IMR-90 (cell line): Measurements from ENCODE around the gene ZNRF4. TPM values are rescaled to one million over a fixed set of nuclear protein-coding genes. Genes with fewer than 3 reads are reported as not detected.
A peak's percentile ranks its signal among the peaks of the same experiment; 100 is the strongest.

Experiments used
- ATAC-seq: fragments of 200-7000 bp; cut with Tn5 transposase; 2 replicates; pipeline ENCODE4 v1.9.1; 2020; ENCODE audit warnings: low read depth, mild to moderate bottlenecking, moderate library complexity
- BruUV-seq: library from RNA; stranded (reverse); fragments of 400-500 nt; replicated peaks from 2 replicates; lab custom pipeline; 2021; lab: Mats Ljungman, UMichigan
- CTCF ChIA-PET: fragments of 300-600 bp; formaldehyde crosslinking; extraction: SDS; loops from one replicate; lab custom pipeline; 2021; ENCODE audit warnings: antibody characterized with exemption; lab: Yijun Ruan, JAX
- POLR2A ChIA-PET: fragments of 300-600 bp; sonication (Branson Sonifier 250); formaldehyde crosslinking; loops from one replicate; lab custom pipeline; 2022; ENCODE audit warnings: antibody characterized with exemption; ENCODE audit not compliant: unreplicated experiment; lab: Charles Lee
- DNase-seq: peaks from one replicate; pipeline ENCODE4 v3.0.0; 2013
- H2AFZ ChIP-seq: replicated peaks from 2 replicates; pipeline ENCODE3; 2013; ENCODE audit warnings: low read length, mild to moderate bottlenecking; ENCODE audit not compliant: poor library complexity
- H2AK5ac ChIP-seq: 2 replicates; pipeline ENCODE4 v1.6.1; 2013; ENCODE audit warnings: low read depth, low read length, inconsistent platforms
- H2AK9ac ChIP-seq: replicated peaks from 2 replicates; pipeline ENCODE3; 2013; ENCODE audit warnings: mild to moderate bottlenecking, low read depth, low read length, moderate library complexity; ENCODE audit not compliant: poor library complexity
- H2BK120ac ChIP-seq: 2 replicates; pipeline ENCODE4 v1.6.1; 2013; ENCODE audit warnings: low read depth, low read length, inconsistent platforms
- H2BK15ac ChIP-seq: 3 replicates; pipeline ENCODE4 v1.6.1; 2013; ENCODE audit warnings: low read depth, low read length, inconsistent platforms
- H2BK20ac ChIP-seq: 2 replicates; pipeline ENCODE4 v1.6.1; 2013; ENCODE audit warnings: low read depth, mild to moderate bottlenecking, inconsistent platforms, low read length, moderate library complexity
- H2BK5ac ChIP-seq: 2 replicates; pipeline ENCODE4 v1.6.1; 2013; ENCODE audit warnings: mild to moderate bottlenecking, low read depth, low read length, inconsistent platforms; ENCODE audit not compliant: poor library complexity, severe bottlenecking
- H3K14ac ChIP-seq: replicated peaks from 2 replicates; pipeline ENCODE4 v1.6.1; 2013; ENCODE audit warnings: low read depth, low read length, inconsistent platforms
- H3K18ac ChIP-seq: 2 replicates; pipeline ENCODE4 v1.6.1; 2013; ENCODE audit warnings: low read depth, low read length, control low read depth
- H3K23ac ChIP-seq: 2 replicates; pipeline ENCODE4 v1.6.1; 2013; ENCODE audit warnings: low read depth, low read length, inconsistent platforms
- H3K27ac ChIP-seq: 2 replicates; pipeline ENCODE4 v1.5.1; 2013; ENCODE audit warnings: mild to moderate bottlenecking, control low read depth, low read length; ENCODE audit not compliant: insufficient read depth
- H3K27me3 ChIP-seq: 2 replicates; pipeline ENCODE4 v1.6.1; 2013; ENCODE audit warnings: low read length; ENCODE audit not compliant: control insufficient read depth, insufficient read depth
- H3K36me3 ChIP-seq: 2 replicates; pipeline ENCODE4 v1.6.1; 2013; ENCODE audit warnings: low read length, mixed read lengths; ENCODE audit not compliant: control insufficient read depth, insufficient read depth
- H3K4ac ChIP-seq: 2 replicates; pipeline ENCODE4 v1.6.1; 2013; ENCODE audit warnings: low read depth, low read length, inconsistent platforms
- H3K4me1 ChIP-seq: 2 replicates; pipeline ENCODE4 v1.6.1; 2013; ENCODE audit warnings: low read length, mixed read lengths; ENCODE audit not compliant: control insufficient read depth, insufficient read depth
- H3K4me2 ChIP-seq: 2 replicates; pipeline ENCODE4 v1.6.1; 2013; ENCODE audit warnings: low read depth, mild to moderate bottlenecking, control low read depth, low read length, moderate library complexity
- H3K4me3 ChIP-seq: 2 replicates; pipeline ENCODE4 v1.5.1; 2013; ENCODE audit warnings: low read depth, mild to moderate bottlenecking, control low read depth, low read length, moderate library complexity; ENCODE audit not compliant: insufficient read depth
- H3K56ac ChIP-seq: 2 replicates; pipeline ENCODE4 v1.6.1; 2013; ENCODE audit warnings: low read length, inconsistent platforms; ENCODE audit not compliant: insufficient read depth; ENCODE audit errors: extremely low read depth
- H3K79me1 ChIP-seq, 2 experiments: 2 replicates each; pipeline ENCODE4 v1.6.1; 2013; ENCODE audit warnings: low read length in 2 of 2, inconsistent platforms in 1 of 2, low read depth in 1 of 2
- H3K9ac ChIP-seq: 2 replicates; pipeline ENCODE4 v1.6.1; 2013; ENCODE audit warnings: low read depth, low read length, control low read depth
- H3K9me1 ChIP-seq: 2 replicates; pipeline ENCODE4 v1.6.1; 2013; ENCODE audit warnings: low read length, inconsistent platforms; ENCODE audit not compliant: insufficient read depth
- H3K9me3 ChIP-seq: 2 replicates; pipeline ENCODE4 v1.6.1; 2013; ENCODE audit warnings: low read length; ENCODE audit not compliant: control insufficient read depth, insufficient read depth
- H4K20me1 ChIP-seq: 2 replicates; pipeline ENCODE4 v1.6.1; 2013; ENCODE audit warnings: low read length, inconsistent platforms; ENCODE audit not compliant: insufficient read depth
- H4K5ac ChIP-seq: 2 replicates; pipeline ENCODE4 v1.6.1; 2013; ENCODE audit warnings: mild to moderate bottlenecking, low read depth, low read length, control low read depth
- H4K8ac ChIP-seq, 2 experiments: 2 replicates each; pipeline ENCODE4 v1.6.1; 2013; ENCODE audit warnings: low read depth in 2 of 2, low read length in 2 of 2, control low read depth in 1 of 2, inconsistent platforms in 1 of 2
- H4K91ac ChIP-seq: 2 replicates; pipeline ENCODE4 v1.6.1; 2013; ENCODE audit warnings: low read depth, low read length, inconsistent platforms; ENCODE audit not compliant: insufficient read depth
- BHLHE40 ChIP-seq: fragments of 150-350 bp; IDR thresholded peaks from 2 replicates; pipeline ENCODE4 v1.6.1; 2016; ENCODE audit warnings: mild to moderate bottlenecking, low read depth, low read length
- CEBPB ChIP-seq: IDR thresholded peaks from 2 replicates; pipeline ENCODE4 v1.6.1; 2012; ENCODE audit warnings: low read depth, low read length, improper control_type of control experiment
- CHD1 ChIP-seq: IDR thresholded peaks from 2 replicates; pipeline ENCODE4 v1.6.1; 2012; ENCODE audit warnings: low read depth, low read length, improper control_type of control experiment
- FOS ChIP-seq: fragments of 150-350 bp; IDR thresholded peaks from 2 replicates; pipeline ENCODE4 v1.6.1; 2016; ENCODE audit warnings: low read depth, low read length
- MAFK ChIP-seq: IDR thresholded peaks from 2 replicates; pipeline ENCODE4 v1.6.1; 2012; ENCODE audit warnings: low read depth, low read length, improper control_type of control experiment
- MAZ ChIP-seq: IDR thresholded peaks from 2 replicates; pipeline ENCODE4 v1.6.1; 2012; ENCODE audit warnings: low read depth, mild to moderate bottlenecking, low read length, improper control_type of control experiment, moderate library complexity, borderline replicate concordance
- MXI1 ChIP-seq: IDR thresholded peaks from 2 replicates; pipeline ENCODE4 v1.6.1; 2012; ENCODE audit warnings: low read depth, mild to moderate bottlenecking, low read length, moderate library complexity, borderline replicate concordance
- NFE2L2 ChIP-seq: fragments of 150-350 bp; IDR thresholded peaks from 2 replicates; pipeline ENCODE4 v1.6.1; 2016; ENCODE audit warnings: low read depth, mild to moderate bottlenecking, low read length
- POLR2A ChIP-seq: IDR thresholded peaks from 2 replicates; pipeline ENCODE4 v1.6.1; 2012; ENCODE audit warnings: mild to moderate bottlenecking, low read depth, low read length
- RAD21 ChIP-seq: IDR thresholded peaks from 2 replicates; pipeline ENCODE4 v1.6.1; 2012; ENCODE audit warnings: low read length, improper control_type of control experiment
- RCOR1 ChIP-seq: IDR thresholded peaks from 2 replicates; pipeline ENCODE4 v1.6.1; 2012; ENCODE audit warnings: mild to moderate bottlenecking, low read length, improper control_type of control experiment; ENCODE audit not compliant: insufficient replicate concordance
- RFX5 ChIP-seq: IDR thresholded peaks from 2 replicates; pipeline ENCODE4 v1.8.0; 2012; ENCODE audit warnings: low read depth, mild to moderate bottlenecking, low read length, moderate library complexity
- SMC3 ChIP-seq: fragments of 150-350 bp; IDR thresholded peaks from 2 replicates; pipeline ENCODE4 v1.6.1; 2016; ENCODE audit warnings: low read depth, mild to moderate bottlenecking, antibody characterized with exemption, low read length, moderate library complexity
- USF2 ChIP-seq: fragments of 150-350 bp; IDR thresholded peaks from 2 replicates; pipeline ENCODE4 v1.6.1; 2017; ENCODE audit warnings: mild to moderate bottlenecking, antibody characterized with exemption, low read length, low read depth
- WGBS, 2 experiments: methylation state at CpG; one replicate each; pipeline versions ENCODE4 v1.1.5 to v1.1.7; 2013; ENCODE audit warnings: missing lambda C conversion rate in 2 of 2; ENCODE audit not compliant: insufficient read length in 1 of 2; ENCODE audit errors: extremely low coverage in 2 of 2; 5-methylcytosine and 5-hydroxymethylcytosine counted together
- dilution Hi-C: fragments of 300-500 bp; cut with HindIII; formaldehyde crosslinking; loops from one replicate; pipeline ENCODE4 v1.14.3; 2018; ENCODE audit warnings: low sequenced_read_pairs; ENCODE audit not compliant: unreplicated experiment
- in situ Hi-C: fragments of 300-500 bp; cut with MboI; formaldehyde crosslinking; loops from 3 replicates; pipeline ENCODE4 v1.14.3; 2019; ENCODE audit warnings: low sequenced_read_pairs, inconsistent platforms, mixed read lengths
- intact Hi-C: fragments of 100-400 bp; cut with micrococcal nuclease; formaldehyde crosslinking; loops from 2 replicates; pipeline ENCODE4 v1.10.0; 2022
- polyA plus RNA-seq, 3 experiments: library from polyadenylated mRNA; depleted of rRNA; stranded (reverse); fragments of >200 nt; gene quantifications; 2 replicates each; pipeline ENCODE4 v1.2.3, GENCODE V29; 2012; ENCODE audit warnings: low replicate concordance in 1 of 3
- total RNA-seq: library from RNA; depleted of rRNA; stranded (reverse); fragments of >200 nt; gene quantifications from 2 replicates; pipeline ENCODE4 v1.2.3, GENCODE V29; 2012
- TF ChIP-seq, protein P1 (sequence below): conservative IDR thresholded peaks from 2 replicates; pipeline ENCODE4 v1.5.1; 2012; ENCODE audit warnings: mild to moderate bottlenecking, low read depth, low read length, improper control_type of control experiment
- TF ChIP-seq, protein P2 (sequence below): fragments of 150-350 bp; IDR thresholded peaks from 2 replicates; pipeline ENCODE4 v1.6.1; 2016; ENCODE audit warnings: low read depth, mild to moderate bottlenecking, low read length, moderate library complexity, borderline replicate concordance

The ZNRF4 gene
- total and polyA plus RNA-seq, 2 of the 4 experiments (the other 2 are of a cell fraction), result not detected

DNA sequence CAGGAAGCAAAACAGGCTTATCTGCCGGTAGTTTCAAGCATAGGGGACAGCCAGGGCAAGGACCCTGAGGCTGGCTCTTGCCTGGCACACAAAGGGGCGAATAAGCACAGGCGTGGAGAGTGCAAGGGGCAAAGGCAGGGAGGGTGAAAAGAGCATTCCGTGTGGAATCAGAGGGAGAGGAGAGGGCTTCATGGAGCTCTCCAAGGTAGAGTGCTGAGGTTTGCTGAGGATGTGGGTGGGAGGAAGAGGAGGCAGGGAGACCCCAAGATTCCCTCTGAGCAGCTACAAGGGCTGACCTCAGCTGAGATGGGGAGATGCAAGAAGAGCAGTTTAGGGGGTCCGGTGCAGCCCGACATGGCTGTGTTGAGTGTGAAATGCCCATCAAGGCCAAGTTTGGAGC, 36.5 kb upstream of the ZNRF4 start:
- Histone ChIP-seq H3K56ac (no peak overlapping the region), H4K5ac (no peak overlapping the region), H3K4me3 (no peak overlapping the region), H2BK5ac (no peak overlapping the region), H2BK20ac (no peak overlapping the region), H3K4me1 (no peaks in the 10 kb centered on the region; the same call in 1 of the 2 replicates), H3K36me3 (no peaks in the 10 kb centered on the region), H3K27ac (no peak overlapping the region), H2AFZ (no peak overlapping the region), H3K14ac (no peak overlapping the region), H2BK120ac (no peak overlapping the region), H3K4ac (no peak overlapping the region), H2BK15ac (no peak overlapping the region), H3K4me2 (no peak overlapping the region), H4K20me1 (no peaks in the 10 kb centered on the region), H3K23ac (no peak overlapping the region), H3K9me1 (no peaks in the 10 kb centered on the region), H2AK5ac (no peak overlapping the region), H3K9me3 (no peaks in the 10 kb centered on the region), H4K91ac (no peak overlapping the region), H2AK9ac (peak overlapping the region; percentile 13), H3K9ac (no peak overlapping the region), H3K79me1 (no peaks in the 10 kb centered on the region), H4K8ac (no peak overlapping the region), H3K27me3 (peaks cover 45% of the 10 kb centered on the region), H3K18ac (no peak overlapping the region)
- WGBS, 2 experiments, result 59% methylated on average over 4 of the region's 6 CpGs; no CpG with 5 or more reads in 1 of the 2 experiments
- no TSS peak for BruUV-seq
- no peak for TF ChIP-seq RAD21
- no peak for TF ChIP-seq MAFK
- TF ChIP-seq CHD1, result no peak
- TF ChIP-seq NFE2L2, result no peak
- TF ChIP-seq FOS, result no peak
- no peak for TF ChIP-seq SMC3
- no peak for TF ChIP-seq MAZ
- TF ChIP-seq BHLHE40, result no peak
- no peak for TF ChIP-seq RFX5
- TF ChIP-seq, protein P1, sequence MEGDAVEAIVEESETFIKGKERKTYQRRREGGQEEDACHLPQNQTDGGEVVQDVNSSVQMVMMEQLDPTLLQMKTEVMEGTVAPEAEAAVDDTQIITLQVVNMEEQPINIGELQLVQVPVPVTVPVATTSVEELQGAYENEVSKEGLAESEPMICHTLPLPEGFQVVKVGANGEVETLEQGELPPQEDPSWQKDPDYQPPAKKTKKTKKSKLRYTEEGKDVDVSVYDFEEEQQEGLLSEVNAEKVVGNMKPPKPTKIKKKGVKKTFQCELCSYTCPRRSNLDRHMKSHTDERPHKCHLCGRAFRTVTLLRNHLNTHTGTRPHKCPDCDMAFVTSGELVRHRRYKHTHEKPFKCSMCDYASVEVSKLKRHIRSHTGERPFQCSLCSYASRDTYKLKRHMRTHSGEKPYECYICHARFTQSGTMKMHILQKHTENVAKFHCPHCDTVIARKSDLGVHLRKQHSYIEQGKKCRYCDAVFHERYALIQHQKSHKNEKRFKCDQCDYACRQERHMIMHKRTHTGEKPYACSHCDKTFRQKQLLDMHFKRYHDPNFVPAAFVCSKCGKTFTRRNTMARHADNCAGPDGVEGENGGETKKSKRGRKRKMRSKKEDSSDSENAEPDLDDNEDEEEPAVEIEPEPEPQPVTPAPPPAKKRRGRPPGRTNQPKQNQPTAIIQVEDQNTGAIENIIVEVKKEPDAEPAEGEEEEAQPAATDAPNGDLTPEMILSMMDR, result no peak
- no peak for TF ChIP-seq POLR2A
- no peak for TF ChIP-seq MXI1
- no peak for TF ChIP-seq USF2
- no peak for TF ChIP-seq RCOR1
- TF ChIP-seq CEBPB, result no peak
- TF ChIP-seq, protein P2, sequence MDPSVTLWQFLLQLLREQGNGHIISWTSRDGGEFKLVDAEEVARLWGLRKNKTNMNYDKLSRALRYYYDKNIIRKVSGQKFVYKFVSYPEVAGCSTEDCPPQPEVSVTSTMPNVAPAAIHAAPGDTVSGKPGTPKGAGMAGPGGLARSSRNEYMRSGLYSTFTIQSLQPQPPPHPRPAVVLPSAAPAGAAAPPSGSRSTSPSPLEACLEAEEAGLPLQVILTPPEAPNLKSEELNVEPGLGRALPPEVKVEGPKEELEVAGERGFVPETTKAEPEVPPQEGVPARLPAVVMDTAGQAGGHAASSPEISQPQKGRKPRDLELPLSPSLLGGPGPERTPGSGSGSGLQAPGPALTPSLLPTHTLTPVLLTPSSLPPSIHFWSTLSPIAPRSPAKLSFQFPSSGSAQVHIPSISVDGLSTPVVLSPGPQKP, result no peak
- intact Hi-C loops (no loop called here), dilution Hi-C loops (no loop called here), in situ Hi-C loops (no loop called here)
- CTCF ChIA-PET, result no interaction called here
- POLR2A ChIA-PET, result no interaction called here
- DNase-seq, result no peak
- no peak for ATAC-seq
